Parathyroid adenoma (tissue), 2 donors: ENCODE data around the gene FANCB.

Experiments used
- H2AFZ ChIP-seq: fragments of 300-600 bp; sonication (generic); one replicate; pipeline ENCODE4 v1.7.0; 2017; ENCODE audit warnings: antibody characterized with exemption, mild to moderate bottlenecking
- H3K27ac ChIP-seq: fragments of 300-600 bp; sonication (generic); one replicate; pipeline ENCODE4 v1.7.0; 2017
- H3K27me3 ChIP-seq: fragments of 300-600 bp; sonication (generic); one replicate; pipeline ENCODE4 v1.7.0; 2017; ENCODE audit warnings: low read length; ENCODE audit not compliant: control insufficient read depth, insufficient read depth
- H3K36me3 ChIP-seq: fragments of 300-600 bp; sonication (generic); one replicate; pipeline ENCODE4 v1.7.0; 2017; ENCODE audit warnings: low read length; ENCODE audit not compliant: control insufficient read depth, insufficient read depth
- H3K4me1 ChIP-seq: fragments of 300-600 bp; sonication (generic); one replicate; pipeline ENCODE4 v1.7.0; 2017; ENCODE audit warnings: control low read depth
- H3K4me2 ChIP-seq: fragments of 300-600 bp; sonication (generic); one replicate; pipeline ENCODE4 v1.7.0; 2017; ENCODE audit warnings: low read length
- H3K4me3 ChIP-seq: fragments of 300-600 bp; sonication (generic); one replicate; pipeline ENCODE4 v1.7.0; 2017; ENCODE audit warnings: low read depth, low read length
- H3K79me2 ChIP-seq: fragments of 300-600 bp; sonication (generic); one replicate; pipeline ENCODE4 v1.7.0; 2017; ENCODE audit warnings: control low read depth
- H3K9ac ChIP-seq: fragments of 300-600 bp; sonication (generic); one replicate; pipeline ENCODE4 v1.7.0; 2017; ENCODE audit warnings: mild to moderate bottlenecking
- H3K9me3 ChIP-seq: fragments of 300-600 bp; sonication (generic); one replicate; pipeline ENCODE4 v1.7.0; 2017; ENCODE audit warnings: low read length; ENCODE audit not compliant: control insufficient read depth
- TF ChIP-seq, protein P1 (sequence below): fragments of 300-600 bp; sonication (generic); IDR thresholded peaks from one replicate; pipeline ENCODE4 v1.7.0; 2017; ENCODE audit warnings: antibody characterized with exemption, mild to moderate bottlenecking
- donor health status: primary hyperparathyroidism.

Gene FANCB

GRCh38 chrX:14883826-14884225 is 11.0 kb upstream of the FANCB start:
- TF ChIP-seq, protein P1, sequence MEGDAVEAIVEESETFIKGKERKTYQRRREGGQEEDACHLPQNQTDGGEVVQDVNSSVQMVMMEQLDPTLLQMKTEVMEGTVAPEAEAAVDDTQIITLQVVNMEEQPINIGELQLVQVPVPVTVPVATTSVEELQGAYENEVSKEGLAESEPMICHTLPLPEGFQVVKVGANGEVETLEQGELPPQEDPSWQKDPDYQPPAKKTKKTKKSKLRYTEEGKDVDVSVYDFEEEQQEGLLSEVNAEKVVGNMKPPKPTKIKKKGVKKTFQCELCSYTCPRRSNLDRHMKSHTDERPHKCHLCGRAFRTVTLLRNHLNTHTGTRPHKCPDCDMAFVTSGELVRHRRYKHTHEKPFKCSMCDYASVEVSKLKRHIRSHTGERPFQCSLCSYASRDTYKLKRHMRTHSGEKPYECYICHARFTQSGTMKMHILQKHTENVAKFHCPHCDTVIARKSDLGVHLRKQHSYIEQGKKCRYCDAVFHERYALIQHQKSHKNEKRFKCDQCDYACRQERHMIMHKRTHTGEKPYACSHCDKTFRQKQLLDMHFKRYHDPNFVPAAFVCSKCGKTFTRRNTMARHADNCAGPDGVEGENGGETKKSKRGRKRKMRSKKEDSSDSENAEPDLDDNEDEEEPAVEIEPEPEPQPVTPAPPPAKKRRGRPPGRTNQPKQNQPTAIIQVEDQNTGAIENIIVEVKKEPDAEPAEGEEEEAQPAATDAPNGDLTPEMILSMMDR = no peak
- H3K27me3 ChIP-seq = no peaks in the 10 kb centered on the region
- H3K79me2 ChIP-seq = no peaks in the 10 kb centered on the region
- H3K4me2 ChIP-seq = no peak overlapping the region
- H2AFZ ChIP-seq = no peak overlapping the region
- no peak overlapping the region for H3K27ac ChIP-seq
- no peak overlapping the region for H3K4me3 ChIP-seq
- no peaks in the 10 kb centered on the region for H3K4me1 ChIP-seq
- H3K9me3 ChIP-seq = no peaks in the 10 kb centered on the region
- H3K9ac ChIP-seq = no peak overlapping the region
- H3K36me3 ChIP-seq = no peaks in the 10 kb centered on the region

GRCh38 chrX:14875624-14876023 is 2.8 kb upstream of the FANCB start:
- H3K4me1 ChIP-seq = no peaks in the 10 kb centered on the region
- H3K36me3 ChIP-seq = no peaks in the 10 kb centered on the region
- H2AFZ ChIP-seq = no peak overlapping the region
- H3K9ac ChIP-seq = no peak overlapping the region
- no peak overlapping the region for H3K4me2 ChIP-seq
- no peaks in the 10 kb centered on the region for H3K9me3 ChIP-seq
- no peaks in the 10 kb centered on the region for H3K27me3 ChIP-seq
- TF ChIP-seq, protein P1 = no peak
- no peaks in the 10 kb centered on the region for H3K79me2 ChIP-seq
- no peak overlapping the region for H3K4me3 ChIP-seq
- no peak overlapping the region for H3K27ac ChIP-seq

- Histone ChIP-seq H3K9me3 (no peaks in the 10 kb centered on the region), H3K79me2 (no peaks in the 10 kb centered on the region), H2AFZ (peak overlapping the region; percentile 90), H3K27me3 (no peaks in the 10 kb centered on the region), H3K27ac (peak overlapping the region; percentile 72), H3K9ac (peak overlapping the region; percentile 67), H3K4me2 (peak overlapping the region; percentile 66), H3K36me3 (no peaks in the 10 kb centered on the region), H3K4me1 (no peaks in the 10 kb centered on the region), H3K4me3 (peak overlapping the region; percentile 78)
- TF ChIP-seq, protein P1 = no peak
Observed at GRCh38 chrX:14873676-14874049, 794 bp upstream of the FANCB start.

GRCh38 chrX:14872355-14872754 is 514 bp downstream of the FANCB start:
- no peaks in the 10 kb centered on the region for H3K36me3 ChIP-seq
- H3K4me2 ChIP-seq = peak overlapping the region; percentile 80
- TF ChIP-seq, protein P1 = no peak
- no peaks in the 10 kb centered on the region for H3K9me3 ChIP-seq
- H3K9ac ChIP-seq = no peak overlapping the region
- H3K27me3 ChIP-seq = no peaks in the 10 kb centered on the region
- H3K79me2 ChIP-seq = no peaks in the 10 kb centered on the region
- H3K27ac ChIP-seq = no peak overlapping the region
- peak overlapping the region; percentile 43 for H2AFZ ChIP-seq
- peak overlapping the region; percentile 41 for H3K4me3 ChIP-seq
- no peaks in the 10 kb centered on the region for H3K4me1 ChIP-seq

- Histone ChIP-seq H3K4me1 (no peaks in the 10 kb centered on the region), H3K36me3 (no peaks in the 10 kb centered on the region), H3K4me3 (no peak overlapping the region), H3K4me2 (no peak overlapping the region), H3K79me2 (no peaks in the 10 kb centered on the region), H3K27me3 (no peaks in the 10 kb centered on the region), H3K9ac (no peak overlapping the region), H3K9me3 (no peaks in the 10 kb centered on the region), H3K27ac (no peak overlapping the region), H2AFZ (no peak overlapping the region)
- TF ChIP-seq, protein P1 = no peak
Observed at GRCh38 chrX:14871767-14872166, 1.1 kb downstream of the FANCB start.
